GM12892 (cell line): Measurements from ENCODE around the gene GPR82.

Experiments used
- POLR2A ChIP-seq: IDR thresholded peaks from 2 replicates; pipeline ENCODE4 v1.6.1; 2011; ENCODE audit warnings: low read depth, low read length, control low read depth
- POLR2AphosphoS5 ChIP-seq: IDR thresholded peaks from 2 replicates; pipeline ENCODE4 v1.6.1; 2011; ENCODE audit warnings: low read depth, low read length, control low read depth
- TAF1 ChIP-seq: IDR thresholded peaks from 2 replicates; pipeline ENCODE4 v1.6.1; 2011; ENCODE audit warnings: low read depth, mild to moderate bottlenecking, control low read depth, low read length, borderline replicate concordance

- no peak for TF ChIP-seq POLR2A
- no peak for TF ChIP-seq POLR2AphosphoS5
- no peak for TF ChIP-seq TAF1
These were observed 35.8 kb upstream of the GPR82 start for GRCh38 chrX:41688156-41688555.
